ENCODE results near the gene YAP1.
"Not testable (repeated sequence)": the region's sequence is repeated elsewhere in the genome, so short reads cannot be mapped to it uniquely, and the experiment has no call there.

The YAP1 gene

GRCh38 chr11:102241026-102241425 is 130.8 kb downstream of the YAP1 start:
- no peak for DNase-seq (ENCODE audit: low spot score)

GRCh38 chr11:102243399-102243884 is 133.2 kb downstream of the YAP1 start:
- DNase-seq (ENCODE audit: low spot score): no peak

GRCh38 chr11:102244681-102245409 is 134.6 kb downstream of the YAP1 start:
- no peak for DNase-seq (ENCODE audit: low spot score)

GRCh38 chr11:102251423-102251822 is 141.2 kb downstream of the YAP1 start:
- DNase-seq (ENCODE audit: low spot score): no peak

GRCh38 chr11:102252339-102252891 is 142.2 kb downstream of the YAP1 start:
- DNase-seq (ENCODE audit: low spot score): no peak

- no peak for DNase-seq (ENCODE audit: low spot score)
Measured at GRCh38 chr11:102253020-102253715, 142.9 kb downstream of the YAP1 start.

- peak; percentile 12 for DNase-seq (ENCODE audit: low spot score)
Measured at GRCh38 chr11:102254047-102254446, 143.8 kb downstream of the YAP1 start.

GRCh38 chr11:102256251-102256650 is 146.0 kb downstream of the YAP1 start:
- DNase-seq (ENCODE audit: low spot score): no peak

- no peak for DNase-seq (ENCODE audit: low spot score)
Measured at GRCh38 chr11:102260241-102260640, 150.0 kb downstream of the YAP1 start.

GRCh38 chr11:102263379-102264003 is 153.2 kb downstream of the YAP1 start:
- no peak for DNase-seq (ENCODE audit: low spot score)

GRCh38 chr11:102264704-102265103 is 154.5 kb downstream of the YAP1 start:
- DNase-seq (ENCODE audit: low spot score): not testable (repeated sequence)

- DNase-seq (ENCODE audit: low spot score): no peak
Measured at GRCh38 chr11:102266099-102266498, 155.9 kb downstream of the YAP1 start.

GRCh38 chr11:102267609-102268008 is 157.4 kb downstream of the YAP1 start:
- no peak for DNase-seq (ENCODE audit: low spot score)

- peak; percentile 85 for DNase-seq (ENCODE audit: low spot score)
Measured at GRCh38 chr11:102268083-102268984, 158.1 kb downstream of the YAP1 start.

- no peak for DNase-seq (ENCODE audit: low spot score)
Measured at GRCh38 chr11:102268985-102269470, 158.8 kb downstream of the YAP1 start.

GRCh38 chr11:102269927-102270326 is 159.7 kb downstream of the YAP1 start:
- DNase-seq (ENCODE audit: low spot score): no peak

- no peak for DNase-seq (ENCODE audit: low spot score)
Measured at GRCh38 chr11:102272047-102272824, 162.0 kb downstream of the YAP1 start.

- DNase-seq (ENCODE audit: low spot score): no peak
Measured at GRCh38 chr11:102274628-102275027, 164.4 kb downstream of the YAP1 start.

- DNase-seq (ENCODE audit: low spot score): no peak
Measured at GRCh38 chr11:102276362-102276761, 166.1 kb downstream of the YAP1 start.

- no peak for DNase-seq (ENCODE audit: low spot score)
Measured at GRCh38 chr11:102276783-102277182, 166.5 kb downstream of the YAP1 start.

All from CD4-positive, alpha-beta T cell treated with Interleukin-2 at 100 ng/mL for 4 hours (primary cell).